ENCODE results near the gene NLRP6.

Gene NLRP6

GRCh38 chr11:270451-271318 is 7.5 kb upstream of the NLRP6 start:
- no peak for TF ChIP-seq CTCF (IDR thresholded peaks at IDR 0.05; ENCODE audit: control extremely low read depth, extremely low read depth, low read depth, missing control alignments)
- CTCF ChIA-PET = interaction anchor here (1.7 kb wide), 2 partner anchors 20 to 46 kb away, joined by 4 to 6 read pairs; no protein-coding TSS in a partner anchor
- no peak for DNase-seq (ENCODE audit: extremely low spot score)
- POLR2A ChIA-PET = no interaction called here

GRCh38 chr11:271319-271715 is 6.9 kb upstream of the NLRP6 start:
- POLR2A ChIA-PET = no interaction called here
- CTCF ChIA-PET = interaction anchor here (1.7 kb wide), 2 partner anchors 20 to 45 kb away, joined by 4 to 6 read pairs; no protein-coding TSS in a partner anchor
- TF ChIP-seq CTCF (IDR thresholded peaks at IDR 0.05; ENCODE audit: control extremely low read depth, extremely low read depth, low read depth, missing control alignments) = no peak
- DNase-seq (ENCODE audit: extremely low spot score) = no peak

- no peak for DNase-seq (ENCODE audit: extremely low spot score)
- TF ChIP-seq CTCF (IDR thresholded peaks at IDR 0.05; ENCODE audit: control extremely low read depth, extremely low read depth, low read depth, missing control alignments) = no peak
- CTCF ChIA-PET = interaction anchor here (1.0 to 1.7 kb wide), 3 partner anchors 21 to 44 kb away, joined by 3 to 6 read pairs (median 4); no protein-coding TSS in a partner anchor
- POLR2A ChIA-PET = interaction anchor here (0.7 kb wide), 1 partner anchor 56 kb away, joined by 3 read pairs; no protein-coding TSS in a partner anchor
Measured at GRCh38 chr11:272195-272930, 5.8 kb upstream of the NLRP6 start.

- ChIA-PET CTCF (interaction anchor here (1.0 to 1.3 kb wide), 2 partner anchors 22 to 32 kb away, joined by 3 read pairs; no protein-coding TSS in a partner anchor), POLR2A (interaction anchor here (0.7 kb wide), 1 partner anchor 57 kb away, joined by 3 read pairs; no protein-coding TSS in a partner anchor)
- DNase-seq (ENCODE audit: extremely low spot score) = no peak
- no peak for TF ChIP-seq CTCF (IDR thresholded peaks at IDR 0.05; ENCODE audit: control extremely low read depth, extremely low read depth, low read depth, missing control alignments)
Measured at GRCh38 chr11:272931-273198, 5.3 kb upstream of the NLRP6 start.

- POLR2A ChIA-PET = no interaction called here
- TF ChIP-seq CTCF (IDR thresholded peaks at IDR 0.05; ENCODE audit: control extremely low read depth, extremely low read depth, low read depth, missing control alignments) = no peak
- no peak for DNase-seq (ENCODE audit: extremely low spot score)
- CTCF ChIA-PET = interaction anchor here (1.0 to 2.6 kb wide), 3 partner anchors 25 to 28 kb away, joined by 3 to 14 read pairs (median 3); no protein-coding TSS in a partner anchor
Measured at GRCh38 chr11:276219-276618, 2.0 kb upstream of the NLRP6 start.

Measured in GM10248 (cell line).